Measurements from ENCODE around the gene CBFA2T3.

Gene CBFA2T3

DNA sequence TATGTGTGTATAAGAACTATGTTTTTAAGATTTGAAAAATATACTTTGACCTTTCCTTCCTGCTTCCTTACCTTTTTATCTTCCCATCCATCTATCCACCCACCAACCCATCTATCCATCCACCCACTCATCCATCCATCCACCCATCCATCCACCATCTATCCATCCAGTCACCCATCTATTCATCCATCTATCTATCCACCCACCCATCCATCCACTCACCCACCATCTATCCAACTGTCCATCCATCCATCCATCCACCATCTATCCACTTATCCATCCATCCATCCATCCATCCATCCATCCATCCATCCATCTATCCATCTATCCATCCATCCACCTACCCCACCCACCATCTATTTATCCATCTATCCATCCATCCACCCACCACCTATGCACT lies 12.4 kb downstream of the CBFA2T3 start:
- TF ChIP-seq, protein P1, sequence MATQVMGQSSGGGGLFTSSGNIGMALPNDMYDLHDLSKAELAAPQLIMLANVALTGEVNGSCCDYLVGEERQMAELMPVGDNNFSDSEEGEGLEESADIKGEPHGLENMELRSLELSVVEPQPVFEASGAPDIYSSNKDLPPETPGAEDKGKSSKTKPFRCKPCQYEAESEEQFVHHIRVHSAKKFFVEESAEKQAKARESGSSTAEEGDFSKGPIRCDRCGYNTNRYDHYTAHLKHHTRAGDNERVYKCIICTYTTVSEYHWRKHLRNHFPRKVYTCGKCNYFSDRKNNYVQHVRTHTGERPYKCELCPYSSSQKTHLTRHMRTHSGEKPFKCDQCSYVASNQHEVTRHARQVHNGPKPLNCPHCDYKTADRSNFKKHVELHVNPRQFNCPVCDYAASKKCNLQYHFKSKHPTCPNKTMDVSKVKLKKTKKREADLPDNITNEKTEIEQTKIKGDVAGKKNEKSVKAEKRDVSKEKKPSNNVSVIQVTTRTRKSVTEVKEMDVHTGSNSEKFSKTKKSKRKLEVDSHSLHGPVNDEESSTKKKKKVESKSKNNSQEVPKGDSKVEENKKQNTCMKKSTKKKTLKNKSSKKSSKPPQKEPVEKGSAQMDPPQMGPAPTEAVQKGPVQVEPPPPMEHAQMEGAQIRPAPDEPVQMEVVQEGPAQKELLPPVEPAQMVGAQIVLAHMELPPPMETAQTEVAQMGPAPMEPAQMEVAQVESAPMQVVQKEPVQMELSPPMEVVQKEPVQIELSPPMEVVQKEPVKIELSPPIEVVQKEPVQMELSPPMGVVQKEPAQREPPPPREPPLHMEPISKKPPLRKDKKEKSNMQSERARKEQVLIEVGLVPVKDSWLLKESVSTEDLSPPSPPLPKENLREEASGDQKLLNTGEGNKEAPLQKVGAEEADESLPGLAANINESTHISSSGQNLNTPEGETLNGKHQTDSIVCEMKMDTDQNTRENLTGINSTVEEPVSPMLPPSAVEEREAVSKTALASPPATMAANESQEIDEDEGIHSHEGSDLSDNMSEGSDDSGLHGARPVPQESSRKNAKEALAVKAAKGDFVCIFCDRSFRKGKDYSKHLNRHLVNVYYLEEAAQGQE (IDR thresholded peaks at IDR 0.05; ENCODE audit: insufficient read depth in 1 of 2, low read depth in 2 of 2, low read length in 2 of 2), result no peak
- TF ChIP-seq SIN3A (IDR thresholded peaks at IDR 0.05; ENCODE audit: borderline replicate concordance, insufficient read depth, low read length) (no peak), POLR2AphosphoS5 (IDR thresholded peaks at IDR 0.05; ENCODE audit: low read depth, low read length) (no peak), TAF1 (IDR thresholded peaks at IDR 0.05; ENCODE audit: borderline replicate concordance, insufficient read depth, low read length) (no peak), FOXP2 (optimal IDR thresholded peaks at IDR 0.05; ENCODE audit: borderline replicate concordance, extremely low read depth, extremely low read length, insufficient read depth) (no peak)

DNA sequence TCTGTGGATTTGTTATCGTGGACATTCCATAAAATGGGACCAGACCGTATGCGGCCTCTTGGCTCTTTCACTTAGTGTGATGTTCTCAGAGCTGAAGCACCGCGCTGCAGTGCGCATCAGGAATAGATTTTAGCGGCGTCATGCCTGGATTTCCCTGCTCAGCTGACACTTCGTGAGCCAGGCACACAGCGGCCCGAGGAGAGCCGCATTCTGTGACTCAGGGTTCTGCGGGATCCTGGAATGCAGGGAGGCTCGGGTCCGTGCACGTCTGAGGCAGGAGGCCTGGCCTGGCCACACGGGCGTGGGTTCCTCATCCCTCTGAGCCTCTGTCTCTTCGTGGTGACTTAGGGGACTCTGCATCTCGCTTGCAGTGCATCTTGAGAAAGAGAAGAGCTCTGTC lies 13.4 kb downstream of the CBFA2T3 start:
- TF ChIP-seq POLR2AphosphoS5 (IDR thresholded peaks at IDR 0.05; ENCODE audit: low read depth, low read length), result no peak
- TF ChIP-seq SIN3A (IDR thresholded peaks at IDR 0.05; ENCODE audit: borderline replicate concordance, insufficient read depth, low read length), result no peak
- no peak for TF ChIP-seq FOXP2 (optimal IDR thresholded peaks at IDR 0.05; ENCODE audit: borderline replicate concordance, extremely low read depth, extremely low read length, insufficient read depth)
- TF ChIP-seq, protein P1 (IDR thresholded peaks at IDR 0.05; ENCODE audit: insufficient read depth in 1 of 2, low read depth in 2 of 2, low read length in 2 of 2), result no peak
- TF ChIP-seq TAF1 (IDR thresholded peaks at IDR 0.05; ENCODE audit: borderline replicate concordance, insufficient read depth, low read length), result no peak

DNA sequence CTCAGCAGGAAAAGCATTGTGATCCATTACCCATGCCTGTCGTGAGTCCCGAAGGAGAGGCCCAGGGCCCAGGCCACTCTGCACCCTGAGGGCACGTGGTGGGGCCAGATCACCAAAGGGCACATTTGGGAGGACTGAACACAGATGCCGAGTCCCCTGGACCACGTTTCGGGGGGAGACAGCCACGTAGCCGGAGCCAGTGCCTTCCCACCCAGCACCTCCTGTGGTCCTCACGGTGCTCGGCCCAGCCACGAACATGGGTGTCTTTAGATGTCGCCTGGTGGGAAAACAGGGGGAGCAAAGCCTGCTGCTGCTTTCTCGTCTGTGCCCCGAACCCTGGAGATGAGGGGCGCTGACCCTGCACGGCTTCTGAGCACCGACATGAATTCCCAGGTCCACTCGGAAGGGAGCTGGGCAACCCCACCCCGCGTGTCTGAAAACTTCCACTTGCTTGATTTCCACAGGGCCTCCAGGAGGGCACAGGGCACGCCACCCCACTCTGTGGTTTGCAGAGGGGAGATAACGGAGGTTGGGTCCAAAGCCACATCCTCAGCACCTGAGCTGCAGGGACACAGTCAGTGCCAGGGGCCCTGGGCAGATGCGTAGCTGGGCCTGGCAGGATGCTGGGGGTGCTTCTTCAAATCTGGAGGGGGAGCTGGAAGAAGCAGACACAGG lies 14.4 kb downstream of the CBFA2T3 start:
- TF ChIP-seq, protein P1 (IDR thresholded peaks at IDR 0.05; ENCODE audit: insufficient read depth in 1 of 2, low read depth in 2 of 2, low read length in 2 of 2), result no peak
- TF ChIP-seq POLR2AphosphoS5 (IDR thresholded peaks at IDR 0.05; ENCODE audit: low read depth, low read length), result no peak
- TF ChIP-seq FOXP2 (optimal IDR thresholded peaks at IDR 0.05; ENCODE audit: borderline replicate concordance, extremely low read depth, extremely low read length, insufficient read depth), result no peak
- no peak for TF ChIP-seq TAF1 (IDR thresholded peaks at IDR 0.05; ENCODE audit: borderline replicate concordance, insufficient read depth, low read length)
- TF ChIP-seq SIN3A (IDR thresholded peaks at IDR 0.05; ENCODE audit: borderline replicate concordance, insufficient read depth, low read length), result no peak

- no peak for TF ChIP-seq POLR2AphosphoS5 (IDR thresholded peaks at IDR 0.05; ENCODE audit: low read depth, low read length)
- no peak for TF ChIP-seq FOXP2 (optimal IDR thresholded peaks at IDR 0.05; ENCODE audit: borderline replicate concordance, extremely low read depth, extremely low read length, insufficient read depth)
- no peak for TF ChIP-seq TAF1 (IDR thresholded peaks at IDR 0.05; ENCODE audit: borderline replicate concordance, insufficient read depth, low read length)
- TF ChIP-seq SIN3A (IDR thresholded peaks at IDR 0.05; ENCODE audit: borderline replicate concordance, insufficient read depth, low read length), result no peak
- TF ChIP-seq, protein P1 (IDR thresholded peaks at IDR 0.05; ENCODE audit: insufficient read depth in 1 of 2, low read depth in 2 of 2, low read length in 2 of 2), result no peak
Measured at GRCh38 chr16:88961011-88961410, 16.0 kb downstream of the CBFA2T3 start.
